Vagina (tissue), 2 donors: ENCODE measurements around the gene COL9A3. TPM values are rescaled to one million over a fixed set of nuclear protein-coding genes. Genes with fewer than 3 reads are reported as not detected.

Experiments used
- DNase-seq, 2 donors: peaks; one replicate each; pipeline ENCODE4 v3.0.0-alpha.2; 2017; ENCODE audit errors: extremely low spot score in 2 of 2
- H3K27ac ChIP-seq: fragments of 200-600 bp; sonication (generic); one replicate; pipeline ENCODE4 v1.5.1; 2019
- H3K27me3 ChIP-seq: fragments of 200-600 bp; sonication (generic); one replicate; pipeline ENCODE4 v1.5.1; 2019
- H3K36me3 ChIP-seq, 2 donors: fragments of 200-600 bp; sonication (generic); one replicate each; pipeline ENCODE4 v1.5.1; 2017 to 2019
- H3K4me1 ChIP-seq: fragments of 200-600 bp; sonication (generic); one replicate; pipeline ENCODE4 v1.5.1; 2019
- H3K4me3 ChIP-seq, 2 donors: fragments of 200-600 bp; sonication (generic); 1 replicate in 1 of 2; 2 replicates in 1 of 2; pipeline ENCODE4 v1.5.1; 2016 to 2019
- H3K9me3 ChIP-seq: fragments of 200-600 bp; sonication (generic); one replicate; pipeline ENCODE4 v1.5.1; 2019
- CTCF ChIP-seq, 3 experiments: fragments of 450-650 bp in 2 of 3; fragments of 200-600 bp in 1 of 3; sonication (generic) in 1 of 3; IDR thresholded peaks; one replicate each; pipeline ENCODE4 v1.5.1; 2017 to 2019; ENCODE audit warnings: antibody characterized with exemption in 3 of 3, mild to moderate bottlenecking in 2 of 3, moderate library complexity in 2 of 3
- POLR2A ChIP-seq, 2 donors: fragments of 450-650 bp; IDR thresholded peaks; one replicate each; pipeline ENCODE4 v1.6.1; 2017; ENCODE audit warnings: antibody characterized with exemption in 2 of 2, mild to moderate bottlenecking in 2 of 2, moderate library complexity in 2 of 2
- POLR2AphosphoS5 ChIP-seq, 2 donors: sonication (generic); formaldehyde crosslinking; IDR thresholded peaks; one replicate each; pipeline ENCODE4 v1.9.0; 2017; ENCODE audit warnings: antibody characterized with exemption in 2 of 2, mild to moderate bottlenecking in 2 of 2, low read depth in 1 of 2; ENCODE audit not compliant: insufficient read depth in 1 of 2
- intact Hi-C: fragments of 100-400 bp; cut with DNase I; formaldehyde crosslinking; loops from one replicate; pipeline ENCODE4 v1.15.1; 2023
- total RNA-seq: library from RNA; depleted of rRNA; stranded (reverse); fragments of >200 nt; gene quantifications from one replicate; pipeline ENCODE4 v1.2.3, GENCODE V29; 2016

The COL9A3 gene
- total RNA-seq, 1 donor from 2014 or later: 1.2 TPM

- no peaks in the 10 kb centered on the region for H3K36me3 ChIP-seq
- H3K4me3 ChIP-seq: peak within 1 kb of the TSS; percentile 36 to 67
- H3K9me3 ChIP-seq: no peaks in the 10 kb centered on the region
- peak within 1 kb of the TSS; percentile 74 for H3K27ac ChIP-seq
- no peak for TF ChIP-seq POLR2A (IDR thresholded peaks at IDR 0.05)
- TF ChIP-seq POLR2AphosphoS5 (IDR thresholded peaks at IDR 0.05; ENCODE audit: insufficient read depth in 1 of 2, low read depth in 1 of 2): peak; percentile 26 to 75
- TF ChIP-seq CTCF (IDR thresholded peaks at IDR 0.05): no peak
- peaks cover 28% of the 10 kb centered on the region for H3K4me1 ChIP-seq
- intact Hi-C loops: no loop called here
- DNase-seq: peak in 1 of 2 donors; percentile 92
- no peaks in the 10 kb centered on the region for H3K27me3 ChIP-seq
These were observed 45.0 kb downstream of the COL9A3 start, which contains the start of gene TCFL5 for GRCh38 chr20:62861726-62862336. Gene TCFL5 (minus strand): TSS chr20:62861822. CDS start chr20:62861670, 152 bp downstream.

DNA sequence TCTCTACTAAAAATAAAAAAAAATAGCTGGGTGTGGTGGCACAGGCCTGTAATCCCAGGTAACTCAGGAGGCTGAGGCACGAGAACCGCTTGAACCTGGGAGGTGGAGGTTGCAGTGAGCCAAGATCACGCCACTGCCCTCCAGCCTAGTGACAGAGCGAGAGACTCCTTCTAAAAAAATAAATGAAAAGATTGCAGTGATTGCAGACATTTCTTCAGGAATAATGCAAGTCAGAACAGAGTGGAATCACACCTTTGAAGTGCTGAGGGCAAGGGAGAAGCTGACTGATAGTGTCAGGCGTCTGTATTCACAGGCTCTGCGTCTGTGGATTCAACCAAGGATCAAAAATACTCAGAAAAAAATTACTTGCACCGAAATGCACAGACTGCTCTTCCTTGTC is 47.4 kb downstream of the COL9A3 start:
- Histone ChIP-seq H3K4me1 (peaks cover 22% of the 10 kb centered on the region), H3K27me3 (no peaks in the 10 kb centered on the region), H3K27ac (no peak overlapping the region), H3K36me3 (no peaks in the 10 kb centered on the region), H3K9me3 (no peaks in the 10 kb centered on the region), H3K4me3 (no peak overlapping the region)
- no peak for TF ChIP-seq POLR2A (IDR thresholded peaks at IDR 0.05)
- no peak for TF ChIP-seq CTCF (IDR thresholded peaks at IDR 0.05)
- no peak for TF ChIP-seq POLR2AphosphoS5 (IDR thresholded peaks at IDR 0.05; ENCODE audit: insufficient read depth in 1 of 2, low read depth in 1 of 2)
- intact Hi-C loops: no loop called here
- no peak for DNase-seq

- peaks cover 30% of the 10 kb centered on the region for H3K4me1 ChIP-seq
- no peaks in the 10 kb centered on the region for H3K27me3 ChIP-seq
- H3K27ac ChIP-seq: no peak overlapping the region
- no peak for TF ChIP-seq POLR2AphosphoS5 (IDR thresholded peaks at IDR 0.05; ENCODE audit: insufficient read depth in 1 of 2, low read depth in 1 of 2)
- no peak for TF ChIP-seq CTCF (IDR thresholded peaks at IDR 0.05)
- no peaks in the 10 kb centered on the region for H3K9me3 ChIP-seq
- DNase-seq: no peak
- intact Hi-C loops: no loop called here
- no peaks in the 10 kb centered on the region for H3K36me3 ChIP-seq
- no peak overlapping the region for H3K4me3 ChIP-seq
These were observed 55.5 kb downstream of the COL9A3 start for GRCh38 chr20:62872184-62872847.

DNA sequence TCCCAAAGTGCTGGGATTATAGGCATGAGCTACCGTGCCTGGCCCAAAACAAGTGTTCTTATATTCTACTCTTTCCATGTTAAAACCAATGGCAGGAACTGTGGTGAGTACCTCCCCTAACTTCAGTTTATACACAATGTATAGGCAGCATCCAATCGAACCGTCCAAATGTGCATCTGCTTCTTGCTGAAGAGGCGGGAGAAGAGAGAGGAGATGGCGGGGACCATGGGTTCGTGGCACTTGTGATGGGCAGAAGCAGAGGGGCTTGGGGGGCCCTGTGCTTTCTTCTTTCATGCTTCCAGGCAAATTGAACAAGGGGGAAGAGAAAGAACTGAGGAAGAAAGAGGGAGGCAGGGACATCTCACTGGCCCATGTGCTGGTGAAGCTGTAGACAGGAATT is 56.0 kb downstream of the COL9A3 start:
- Histone ChIP-seq H3K27me3 (no peaks in the 10 kb centered on the region), H3K4me1 (peaks cover 30% of the 10 kb centered on the region), H3K36me3 (no peaks in the 10 kb centered on the region), H3K9me3 (no peaks in the 10 kb centered on the region), H3K27ac (no peak overlapping the region), H3K4me3 (no peak overlapping the region)
- intact Hi-C loops: no loop called here
- no peak for DNase-seq
- no peak for TF ChIP-seq CTCF (IDR thresholded peaks at IDR 0.05)
- TF ChIP-seq POLR2AphosphoS5 (IDR thresholded peaks at IDR 0.05; ENCODE audit: insufficient read depth in 1 of 2, low read depth in 1 of 2): no peak
- no peak for TF ChIP-seq POLR2A (IDR thresholded peaks at IDR 0.05)

DNA sequence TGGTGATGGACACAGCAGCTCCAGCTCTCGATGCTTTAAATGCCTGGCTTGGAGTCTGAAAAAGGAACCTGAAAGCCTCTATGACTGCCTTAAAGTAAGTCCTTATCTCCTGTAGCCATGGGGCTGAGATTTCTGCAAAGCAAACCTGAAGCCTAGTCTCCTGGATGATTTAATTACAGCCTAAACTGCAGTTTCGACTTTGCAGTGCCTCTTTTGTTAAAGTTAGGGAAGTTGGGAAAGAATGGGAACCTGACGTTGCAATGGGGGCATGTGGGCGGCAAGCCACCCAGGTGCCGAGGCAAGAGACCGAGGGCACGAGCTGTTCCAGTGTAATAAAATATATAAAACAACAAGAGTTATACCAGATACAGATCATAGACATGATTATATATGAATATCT is 56.4 kb downstream of the COL9A3 start:
- DNase-seq: no peak
- Histone ChIP-seq H3K36me3 (no peaks in the 10 kb centered on the region), H3K9me3 (no peaks in the 10 kb centered on the region), H3K27ac (no peak overlapping the region), H3K4me1 (peaks cover 30% of the 10 kb centered on the region), H3K27me3 (no peaks in the 10 kb centered on the region), H3K4me3 (no peak overlapping the region)
- intact Hi-C loops: no loop called here
- TF ChIP-seq POLR2AphosphoS5 (IDR thresholded peaks at IDR 0.05; ENCODE audit: insufficient read depth in 1 of 2, low read depth in 1 of 2): no peak
- no peak for TF ChIP-seq POLR2A (IDR thresholded peaks at IDR 0.05)
- no peak for TF ChIP-seq CTCF (IDR thresholded peaks at IDR 0.05)
